Erythroblast (primary cell): ENCODE data around the gene GBX2.

Experiments
- GATA1 ChIP-seq: IDR thresholded peaks from 2 replicates; pipeline ENCODE4 v1.6.1; 2011; ENCODE audit warnings: low read depth, mild to moderate bottlenecking, control low read depth, low read length, moderate library complexity
- POLR2A ChIP-seq: IDR thresholded peaks from 2 replicates; pipeline ENCODE4 v1.6.1; 2011; ENCODE audit warnings: mild to moderate bottlenecking, low read length

GRCh38 chr2:236162882-236163470 is 5.2 kb downstream of the GBX2 start:
- TF ChIP-seq POLR2A (no peak), GATA1 (no peak)
